Glomerular visceral epithelial cell (primary cell): Measurements from ENCODE around the gene DLGAP1.

Experiments
- DNase-seq: peaks from one replicate; pipeline ENCODE4 v3.0.0-alpha.2; 2016; ENCODE audit errors: extremely low spot score

Gene DLGAP1

GRCh38 chr18:3538954-3539617 lies 916.0 kb downstream of the DLGAP1 start:
- no peak for DNase-seq

- no peak for DNase-seq
Observed at GRCh38 chr18:3538456-3538855, 916.7 kb downstream of the DLGAP1 start.

GRCh38 chr18:3530807-3531206 lies 924.3 kb downstream of the DLGAP1 start:
- no peak for DNase-seq

GRCh38 chr18:3529601-3530000 lies 925.5 kb downstream of the DLGAP1 start:
- DNase-seq: no peak

- DNase-seq: no peak
Observed at GRCh38 chr18:3529077-3529476, 926.0 kb downstream of the DLGAP1 start.

GRCh38 chr18:3528231-3528630 lies 926.9 kb downstream of the DLGAP1 start:
- no peak for DNase-seq

- no peak for DNase-seq
Observed at GRCh38 chr18:3526421-3527354, 928.4 kb downstream of the DLGAP1 start.

GRCh38 chr18:3525870-3526420 lies 929.2 kb downstream of the DLGAP1 start:
- no peak for DNase-seq

- no peak for DNase-seq
Observed at GRCh38 chr18:3524706-3525105, 930.4 kb downstream of the DLGAP1 start.

GRCh38 chr18:3520230-3521085 lies 934.6 kb downstream of the DLGAP1 start:
- no peak for DNase-seq

GRCh38 chr18:3514312-3515216 lies 940.5 kb downstream of the DLGAP1 start:
- DNase-seq: no peak

GRCh38 chr18:3513481-3513880 lies 941.6 kb downstream of the DLGAP1 start:
- no peak for DNase-seq

GRCh38 chr18:3511980-3512379 lies 943.1 kb downstream of the DLGAP1 start:
- peak; percentile 64 for DNase-seq

- no peak for DNase-seq
Observed at GRCh38 chr18:3510896-3511295, 944.2 kb downstream of the DLGAP1 start.

- DNase-seq: no peak
Observed at GRCh38 chr18:3510024-3510423, 945.1 kb downstream of the DLGAP1 start.

GRCh38 chr18:3508576-3509549 lies 946.2 kb downstream of the DLGAP1 start:
- DNase-seq: peak; percentile 50

GRCh38 chr18:3504637-3505036 lies 950.5 kb downstream of the DLGAP1 start:
- no peak for DNase-seq

GRCh38 chr18:3502650-3503049 lies 952.5 kb downstream of the DLGAP1 start:
- DNase-seq: no peak

- DNase-seq: no peak
Observed at GRCh38 chr18:3500016-3500415, 955.1 kb downstream of the DLGAP1 start.

- no peak for DNase-seq
Observed at GRCh38 chr18:3499501-3499900, 955.6 kb downstream of the DLGAP1 start.
